HEK293 (cell line): ENCODE data around the gene OR8K3.

ENCODE experiments used
- SETDB1 ChIP-seq: IDR thresholded peaks from one replicate; pipeline ENCODE4 v1.6.1; 2017; ENCODE audit warnings: mild to moderate bottlenecking, low read length, moderate library complexity, mixed read lengths; ENCODE audit not compliant: insufficient read length
- YY1 ChIP-seq: fragments of 450-650 bp; formaldehyde crosslinking; IDR thresholded peaks from 2 replicates; pipeline ENCODE4 v1.5.1; 2018; ENCODE audit warnings: missing biosample characterization, missing genetic modification characterization
- ZBTB17 ChIP-seq: fragments of 450-650 bp; formaldehyde crosslinking; IDR thresholded peaks from 2 replicates; pipeline ENCODE4 v1.5.1; 2016; ENCODE audit warnings: missing biosample characterization, missing genetic modification characterization
- ZNF114 ChIP-seq: fragments of 450-650 bp; formaldehyde crosslinking; IDR thresholded peaks from 2 replicates; pipeline ENCODE4 v1.5.0; 2017; ENCODE audit warnings: missing biosample characterization, missing genetic modification characterization
- ZNF19 ChIP-seq: fragments of 450-650 bp; formaldehyde crosslinking; IDR thresholded peaks from 2 replicates; pipeline ENCODE4; 2016; ENCODE audit warnings: missing biosample characterization, missing genetic modification characterization, low read depth
- ZNF2 ChIP-seq: fragments of 450-650 bp; formaldehyde crosslinking; IDR thresholded peaks from 2 replicates; pipeline ENCODE4 v1.5.1; 2016; ENCODE audit warnings: missing biosample characterization, missing genetic modification characterization
- ZNF404 ChIP-seq: fragments of 450-650 bp; formaldehyde crosslinking; IDR thresholded peaks from 2 replicates; pipeline ENCODE4 v1.5.1; 2017; ENCODE audit warnings: missing biosample characterization, missing genetic modification characterization
- ZNF747 ChIP-seq: fragments of 450-650 bp; formaldehyde crosslinking; IDR thresholded peaks from 2 replicates; pipeline ENCODE4 v1.5.1; 2016; ENCODE audit warnings: missing biosample characterization, missing genetic modification characterization
- TF ChIP-seq, protein P1 (sequence below): sonication (generic); formaldehyde crosslinking; IDR thresholded peaks from 2 replicates; pipeline ENCODE4 v1.8.1; 2022; ENCODE audit warnings: mild to moderate bottlenecking, moderate library complexity, missing genetic modification reagents
- TF ChIP-seq, protein P2 (sequence below): fragments of 450-650 bp; formaldehyde crosslinking; IDR thresholded peaks from 2 replicates; pipeline ENCODE4 v1.5.1; 2016; ENCODE audit warnings: missing biosample characterization, missing genetic modification characterization
- TF ChIP-seq, protein P3 (sequence below): fragments of 450-650 bp; formaldehyde crosslinking; IDR thresholded peaks from 2 replicates; pipeline ENCODE4 v1.5.1; 2016; ENCODE audit warnings: missing biosample characterization, missing genetic modification characterization, low read depth

DNA sequence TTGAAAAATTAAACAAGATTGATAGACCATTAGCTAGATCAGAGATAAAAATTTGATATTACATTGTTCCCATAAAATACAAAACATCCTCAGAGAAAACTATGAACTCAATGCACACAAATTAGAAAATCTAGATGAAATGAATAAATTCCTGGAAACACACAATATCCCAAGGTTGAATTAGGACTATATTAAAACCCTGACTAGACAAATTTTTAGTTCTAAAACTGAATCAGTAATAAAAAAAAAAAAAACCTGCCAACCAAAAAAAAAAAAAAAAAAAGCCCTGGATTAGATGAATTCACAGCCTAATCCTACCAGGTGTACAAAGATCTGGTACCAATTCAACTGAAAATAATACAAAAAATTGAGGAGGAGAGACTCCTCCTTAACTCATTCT is 25.3 kb downstream of the OR8K3 start:
- TF ChIP-seq ZNF2, result no peak
- TF ChIP-seq, protein P1, sequence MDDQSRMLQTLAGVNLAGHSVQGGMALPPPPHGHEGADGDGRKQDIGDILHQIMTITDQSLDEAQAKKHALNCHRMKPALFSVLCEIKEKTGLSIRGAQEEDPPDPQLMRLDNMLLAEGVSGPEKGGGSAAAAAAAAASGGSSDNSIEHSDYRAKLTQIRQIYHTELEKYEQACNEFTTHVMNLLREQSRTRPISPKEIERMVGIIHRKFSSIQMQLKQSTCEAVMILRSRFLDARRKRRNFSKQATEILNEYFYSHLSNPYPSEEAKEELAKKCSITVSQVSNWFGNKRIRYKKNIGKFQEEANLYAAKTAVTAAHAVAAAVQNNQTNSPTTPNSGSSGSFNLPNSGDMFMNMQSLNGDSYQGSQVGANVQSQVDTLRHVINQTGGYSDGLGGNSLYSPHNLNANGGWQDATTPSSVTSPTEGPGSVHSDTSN (CRISPR knock-in tag), result no peak
- TF ChIP-seq ZNF114 (tag by site-specific recombination), result no peak
- TF ChIP-seq, protein P2, sequence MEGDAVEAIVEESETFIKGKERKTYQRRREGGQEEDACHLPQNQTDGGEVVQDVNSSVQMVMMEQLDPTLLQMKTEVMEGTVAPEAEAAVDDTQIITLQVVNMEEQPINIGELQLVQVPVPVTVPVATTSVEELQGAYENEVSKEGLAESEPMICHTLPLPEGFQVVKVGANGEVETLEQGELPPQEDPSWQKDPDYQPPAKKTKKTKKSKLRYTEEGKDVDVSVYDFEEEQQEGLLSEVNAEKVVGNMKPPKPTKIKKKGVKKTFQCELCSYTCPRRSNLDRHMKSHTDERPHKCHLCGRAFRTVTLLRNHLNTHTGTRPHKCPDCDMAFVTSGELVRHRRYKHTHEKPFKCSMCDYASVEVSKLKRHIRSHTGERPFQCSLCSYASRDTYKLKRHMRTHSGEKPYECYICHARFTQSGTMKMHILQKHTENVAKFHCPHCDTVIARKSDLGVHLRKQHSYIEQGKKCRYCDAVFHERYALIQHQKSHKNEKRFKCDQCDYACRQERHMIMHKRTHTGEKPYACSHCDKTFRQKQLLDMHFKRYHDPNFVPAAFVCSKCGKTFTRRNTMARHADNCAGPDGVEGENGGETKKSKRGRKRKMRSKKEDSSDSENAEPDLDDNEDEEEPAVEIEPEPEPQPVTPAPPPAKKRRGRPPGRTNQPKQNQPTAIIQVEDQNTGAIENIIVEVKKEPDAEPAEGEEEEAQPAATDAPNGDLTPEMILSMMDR (tag by site-specific recombination), result no peak
- TF ChIP-seq ZNF404, result no peak
- no peak for TF ChIP-seq YY1 (tag by site-specific recombination)
- TF ChIP-seq, protein P3, sequence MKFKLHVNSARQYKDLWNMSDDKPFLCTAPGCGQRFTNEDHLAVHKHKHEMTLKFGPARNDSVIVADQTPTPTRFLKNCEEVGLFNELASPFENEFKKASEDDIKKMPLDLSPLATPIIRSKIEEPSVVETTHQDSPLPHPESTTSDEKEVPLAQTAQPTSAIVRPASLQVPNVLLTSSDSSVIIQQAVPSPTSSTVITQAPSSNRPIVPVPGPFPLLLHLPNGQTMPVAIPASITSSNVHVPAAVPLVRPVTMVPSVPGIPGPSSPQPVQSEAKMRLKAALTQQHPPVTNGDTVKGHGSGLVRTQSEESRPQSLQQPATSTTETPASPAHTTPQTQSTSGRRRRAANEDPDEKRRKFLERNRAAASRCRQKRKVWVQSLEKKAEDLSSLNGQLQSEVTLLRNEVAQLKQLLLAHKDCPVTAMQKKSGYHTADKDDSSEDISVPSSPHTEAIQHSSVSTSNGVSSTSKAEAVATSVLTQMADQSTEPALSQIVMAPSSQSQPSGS, result no peak
- TF ChIP-seq ZNF747 (tag by site-specific recombination), result no peak
- TF ChIP-seq SETDB1, result no peak
- TF ChIP-seq ZNF19, result no peak
- no peak for TF ChIP-seq ZBTB17 (tag by site-specific recombination)
